Body of pancreas (tissue), 4 donors: ENCODE data around the gene SLC48A1. TPM values are rescaled to one million over a fixed set of nuclear protein-coding genes. Genes with fewer than 3 reads are reported as not detected.

Experiments used
- ATAC-seq: fragments of 150-250 bp; one replicate; pipeline ENCODE4 v1.9.1; 2016
- DNase-seq, 4 donors: peaks; one replicate each; pipeline ENCODE4 v3.0.0-alpha.2; 2019
- H3K27ac ChIP-seq, 4 donors: fragments of 200-600 bp; sonication (generic); 1 replicate in 3 of 4; 2 replicates in 1 of 4; pipeline versions ENCODE4 v1.5.1 to v1.6.1; 2016 to 2019; ENCODE audit warnings: mild to moderate bottlenecking in 1 of 4, mixed read lengths in 1 of 4, moderate library complexity in 1 of 4
- H3K27me3 ChIP-seq, 2 donors: fragments of 200-600 bp; sonication (generic); one replicate each; pipeline ENCODE4 v1.6.0; 2016; ENCODE audit warnings: mild to moderate bottlenecking in 1 of 2
- H3K36me3 ChIP-seq, 2 donors: fragments of 200-600 bp; sonication (generic); replicated peaks in 1 of 2; 2 replicates each; pipeline ENCODE4 v1.5.1; 2016; ENCODE audit warnings: low read depth in 2 of 2; ENCODE audit not compliant: insufficient read depth in 1 of 2
- H3K4me1 ChIP-seq: fragments of 200-600 bp; sonication (generic); one replicate; pipeline ENCODE4 v1.6.0; 2016
- H3K4me3 ChIP-seq, 2 donors: fragments of 200-600 bp; sonication (generic); 1 replicate in 1 of 2; 2 replicates in 1 of 2; pipeline ENCODE4 v1.5.1; 2016 to 2019
- H3K9me3 ChIP-seq, 3 donors: fragments of 200-600 bp; sonication (generic); 1 replicate in 2 of 3; 2 replicates in 1 of 3; pipeline ENCODE4 v1.5.1; 2016
- CTCF ChIP-seq, 7 experiments: fragments of 450-650 bp in 4 of 7; fragments of 200-600 bp in 3 of 7; sonication (generic) in 3 of 7; IDR thresholded peaks; one replicate each; pipeline ENCODE4 v1.5.1; 2016 to 2019; ENCODE audit warnings: antibody characterized with exemption in 7 of 7
- POLR2A ChIP-seq, 3 donors: fragments of 450-650 bp; IDR thresholded peaks; one replicate each; pipeline ENCODE4 v1.6.1; 2016; ENCODE audit warnings: antibody characterized with exemption in 3 of 3, mild to moderate bottlenecking in 2 of 3
- WGBS, 2 donors: methylation state at CpG; one replicate each; pipeline ENCODE4 v1.1.5; 2017; 5-methylcytosine and 5-hydroxymethylcytosine counted together
- intact Hi-C: fragments of 100-400 bp; cut with DNase I; formaldehyde crosslinking; loops from one replicate; pipeline ENCODE4 v1.15.1; 2023
- total RNA-seq, 2 donors: library from RNA; depleted of rRNA; stranded (reverse); fragments of >200 nt; gene quantifications; one replicate each; pipeline ENCODE4 v1.1.0, GENCODE V29; 2016

The SLC48A1 gene
- total RNA-seq, 2 donors from 2014 or later, result 12.7 to 22.1 TPM

GRCh38 chr12:47785036-47785886, 12.2 kb downstream of the SLC48A1 start:
- Histone ChIP-seq H3K27ac (no peak overlapping the region), H3K4me1 (no peaks in the 10 kb centered on the region), H3K27me3 (no peaks in the 10 kb centered on the region), H3K4me3 (no peak overlapping the region), H3K36me3 (peaks cover 0 to 27% of the 10 kb centered on the region in 2 donors), H3K9me3 (no peaks in the 10 kb centered on the region)
- no peak for DNase-seq
- intact Hi-C loops, result no loop called here
- no peak for ATAC-seq
- WGBS, 2 donors, result 85 to 88% methylated on average over 10 to 13 of the region's 15 CpGs
- TF ChIP-seq POLR2A (IDR thresholded peaks at IDR 0.05) (no peak), CTCF (IDR thresholded peaks at IDR 0.05) (no peak)

- no peaks in the 10 kb centered on the region for H3K9me3 ChIP-seq
- DNase-seq (no peak), ATAC-seq (no peak)
- WGBS, 2 donors, result 68 to 90% methylated on average over 7 to 11 of the region's 11 CpGs
- intact Hi-C loops, result no loop called here
- no peak overlapping the region for H3K4me3 ChIP-seq
- H3K27ac ChIP-seq, result no peak overlapping the region
- no peaks in the 10 kb centered on the region for H3K4me1 ChIP-seq
- TF ChIP-seq CTCF (IDR thresholded peaks at IDR 0.05), result no peak
- TF ChIP-seq POLR2A (IDR thresholded peaks at IDR 0.05), result no peak
- H3K27me3 ChIP-seq, result no peaks in the 10 kb centered on the region
- H3K36me3 ChIP-seq, result peaks cover 0 to 28% of the 10 kb centered on the region in 2 donors
These were observed 13.0 kb downstream of the SLC48A1 start for GRCh38 chr12:47785887-47786661.

- Histone ChIP-seq H3K4me1 (no peaks in the 10 kb centered on the region), H3K36me3 (peaks cover 0 to 28% of the 10 kb centered on the region in 2 donors)
- intact Hi-C loops, result no loop called here
These were observed 13.7 kb downstream of the SLC48A1 start for GRCh38 chr12:47786662-47787280.

More at GRCh38 chr12:47786662-47787280, 13.7 kb downstream of the SLC48A1 start:
- no peak for TF ChIP-seq POLR2A (IDR thresholded peaks at IDR 0.05)
- TF ChIP-seq CTCF (IDR thresholded peaks at IDR 0.05), result no peak
- ATAC-seq (no peak), DNase-seq (no peak)
- no peak overlapping the region for H3K4me3 ChIP-seq
- no peaks in the 10 kb centered on the region for H3K9me3 ChIP-seq
- no peak overlapping the region for H3K27ac ChIP-seq
- WGBS, 2 donors, result 65 to 78% methylated on average over 8 to 10 of the region's 10 CpGs
- H3K27me3 ChIP-seq, result no peaks in the 10 kb centered on the region
